HepG2 (cell line): Measurements from ENCODE around the gene LY6G5B. TPM values are rescaled to one million over a fixed set of nuclear protein-coding genes. Genes with fewer than 3 reads are reported as not detected.
A peak's percentile ranks its signal among the peaks of the same experiment; 100 is the strongest.

Experiments
- ATAC-seq: fragments of 200-7000 bp; cut with Tn5 transposase; 3 replicates; pipeline ENCODE4 v1.9.1; 2020; ENCODE audit warnings: mild to moderate bottlenecking, moderate library complexity
- BruUV-seq: library from RNA; stranded (reverse); fragments of 400-500 nt; replicated peaks from 2 replicates; lab custom pipeline; 2021; lab: Mats Ljungman, UMichigan
- CTCF ChIA-PET: fragments of 300-600 bp; formaldehyde crosslinking; extraction: SDS; loops from one replicate; lab custom pipeline; 2021; ENCODE audit warnings: low total read pairs, inconsistent platforms, low intra/inter-chr PET ratio; lab: Yijun Ruan, JAX
- POLR2A ChIA-PET: fragments of 350-600 bp; sonication (Branson Sonifier 250); formaldehyde crosslinking; loops from one replicate; lab custom pipeline; 2020; ENCODE audit warnings: antibody characterized with exemption, inconsistent platforms; lab: Yijun Ruan, JAX
- DNase-seq: peaks from one replicate; pipeline ENCODE4 v3.0.0-alpha.2; 2015; ENCODE audit warnings: low spot score
- FAIRE-seq: peaks from 3 replicates; lab custom pipeline; 2011; peaks lifted over from hg19 to GRCh38; lab: Jason Lieb, UNC
- H2AFZ ChIP-seq: one replicate; pipeline ENCODE4 v1.6.1; 2011; ENCODE audit warnings: low read length, inconsistent platforms
- H3K27ac ChIP-seq: fragments of 300-600 bp; 3 replicates; pipeline ENCODE4 v1.8.0; 2011; ENCODE audit warnings: mixed run types, mild to moderate bottlenecking, mixed read lengths, low read length, inconsistent platforms; ENCODE audit not compliant: insufficient read depth; ENCODE audit errors: extremely low read length
- H3K27me3 ChIP-seq, 2 experiments: fragments of 200-600 bp in 1 of 2; 2 replicates in 1 of 2; 3 replicates in 1 of 2; pipeline versions ENCODE4 v1.6.0 to v1.8.0; 2011; ENCODE audit warnings: low read length in 2 of 2, mild to moderate bottlenecking in 2 of 2, moderate library complexity in 2 of 2, inconsistent platforms in 1 of 2; ENCODE audit not compliant: insufficient read depth in 2 of 2, control insufficient read depth in 1 of 2
- H3K36me3 ChIP-seq, 2 experiments: fragments of 200-600 bp in 1 of 2; replicated peaks in 1 of 2; 2 replicates in 1 of 2; 3 replicates in 1 of 2; pipeline versions ENCODE4 v1.5.1 to v1.8.0; 2011; ENCODE audit warnings: low read length in 2 of 2, inconsistent platforms in 1 of 2; ENCODE audit not compliant: insufficient read depth in 2 of 2, control insufficient read depth in 1 of 2
- H3K4me1 ChIP-seq: 2 replicates; pipeline ENCODE4 v1.5.1; 2012; ENCODE audit warnings: low read length, inconsistent platforms; ENCODE audit not compliant: insufficient read depth
- H3K4me2 ChIP-seq: 2 replicates; pipeline ENCODE4 v1.6.0; 2011; ENCODE audit warnings: low read depth, low read length, inconsistent platforms
- H3K4me3 ChIP-seq, 3 experiments: fragments of 200-600 bp in 1 of 3; sonication (generic), shearing (Covaris generic) in 1 of 3; replicated peaks in 1 of 3; 2 replicates each; pipeline ENCODE4 v1.5.1; 2011 to 2016; ENCODE audit warnings: low read length in 3 of 3, inconsistent platforms in 2 of 3, low read depth in 2 of 3, mild to moderate bottlenecking in 2 of 3, control low read depth in 1 of 3, mixed read lengths in 1 of 3; ENCODE audit not compliant: insufficient read depth in 1 of 3
- H3K79me2 ChIP-seq: one replicate; pipeline ENCODE4 v1.6.1; 2011; ENCODE audit warnings: low read length, inconsistent platforms; ENCODE audit not compliant: insufficient read depth
- H3K9ac ChIP-seq: 2 replicates; pipeline ENCODE4 v1.6.0; 2011; ENCODE audit warnings: mild to moderate bottlenecking, low read depth, low read length, inconsistent platforms; ENCODE audit not compliant: insufficient read depth
- H3K9me3 ChIP-seq: 2 replicates; pipeline ENCODE4 v1.5.1; 2012; ENCODE audit warnings: mild to moderate bottlenecking, low read length
- H4K20me1 ChIP-seq: 2 replicates; pipeline ENCODE4 v1.6.0; 2011; ENCODE audit warnings: inconsistent platforms, mild to moderate bottlenecking, low read length, moderate library complexity; ENCODE audit not compliant: insufficient read depth
- HES4 ChIP-seq: sonication (generic); formaldehyde crosslinking; IDR thresholded peaks from 2 replicates; pipeline ENCODE4 v1.9.0; 2021; ENCODE audit warnings: mild to moderate bottlenecking, missing genetic modification reagents, borderline replicate concordance
- KLF9 ChIP-seq: IDR thresholded peaks from 2 replicates; pipeline ENCODE4 v1.6.1; 2016; ENCODE audit warnings: low read depth
- MED1 ChIP-seq: sonication (generic); formaldehyde crosslinking; IDR thresholded peaks from 2 replicates; pipeline ENCODE4 v1.4.0; 2020; ENCODE audit warnings: missing genetic modification reagents
- MTA1 ChIP-seq: sonication (generic); formaldehyde crosslinking; IDR thresholded peaks from 2 replicates; pipeline ENCODE4 v1.4.0; 2020; ENCODE audit warnings: missing genetic modification reagents, mild to moderate bottlenecking, borderline replicate concordance
- MZF1 ChIP-seq: sonication (generic); formaldehyde crosslinking; IDR thresholded peaks from 2 replicates; pipeline ENCODE4 v1.8.1; 2023; ENCODE audit warnings: mild to moderate bottlenecking, missing genetic modification reagents, borderline replicate concordance
- PAF1 ChIP-seq: IDR thresholded peaks from 2 replicates; pipeline ENCODE4 v1.6.1; 2016; ENCODE audit warnings: missing genetic modification reagents, missing compliant biosample characterization
- PCBP2 ChIP-seq: fragments of 200-400 bp; formaldehyde crosslinking; optimal IDR thresholded peaks from 2 replicates; pipeline ENCODE3; 2018; ENCODE audit warnings: low read length, low read depth; ENCODE audit not compliant: poor library complexity, severe bottlenecking
- PITX1 ChIP-seq: sonication (generic); formaldehyde crosslinking; IDR thresholded peaks from 2 replicates; pipeline ENCODE4 v1.5.1; 2020; ENCODE audit warnings: mild to moderate bottlenecking, missing genetic modification reagents
- POLR2A ChIP-seq, 2 experiments: IDR thresholded peaks; 2 replicates each; pipeline ENCODE4 v1.6.1; 2011; ENCODE audit warnings: low read depth in 2 of 2, low read length in 2 of 2, mild to moderate bottlenecking in 1 of 2, moderate library complexity in 1 of 2; ENCODE audit not compliant: insufficient read depth in 1 of 2
- RBFOX2 ChIP-seq: fragments of 200-400 bp; formaldehyde crosslinking; IDR thresholded peaks from 2 replicates; pipeline ENCODE4 v1.6.1; 2017; ENCODE audit warnings: low read depth, mild to moderate bottlenecking, low read length
- REXO4 ChIP-seq: sonication (generic); formaldehyde crosslinking; IDR thresholded peaks from 2 replicates; pipeline ENCODE4 v1.8.0; 2022; ENCODE audit warnings: missing genetic modification reagents, mild to moderate bottlenecking, borderline replicate concordance
- SMYD3 ChIP-seq: sonication (generic); formaldehyde crosslinking; IDR thresholded peaks from 2 replicates; pipeline ENCODE4 v1.8.1; 2023; ENCODE audit warnings: mild to moderate bottlenecking, missing genetic modification reagents
- STAT5B ChIP-seq: sonication (generic); formaldehyde crosslinking; IDR thresholded peaks from 2 replicates; pipeline ENCODE4 v1.4.0; 2020; ENCODE audit warnings: missing genetic modification reagents
- THAP11 ChIP-seq: IDR thresholded peaks from 2 replicates; pipeline ENCODE4 v1.6.1; 2016; ENCODE audit warnings: missing biosample characterization, missing genetic modification reagents
- ZBTB20 ChIP-seq: sonication (generic); formaldehyde crosslinking; IDR thresholded peaks from 2 replicates; pipeline ENCODE4 v1.8.1; 2023; ENCODE audit warnings: missing genetic modification reagents, low read depth, mild to moderate bottlenecking, borderline replicate concordance
- ZNF263 ChIP-seq: sonication (generic); formaldehyde crosslinking; IDR thresholded peaks from 2 replicates; pipeline ENCODE4 v1.4.0; 2020; ENCODE audit warnings: missing genetic modification reagents
- ZNF354B ChIP-seq: sonication (generic); formaldehyde crosslinking; IDR thresholded peaks from 2 replicates; pipeline ENCODE4 v1.8.0; 2022; ENCODE audit warnings: mild to moderate bottlenecking, missing genetic modification reagents
- ZNF574 ChIP-seq: sonication (generic); formaldehyde crosslinking; IDR thresholded peaks from 2 replicates; pipeline ENCODE4 v1.4.0; 2020; ENCODE audit warnings: missing genetic modification reagents
- ZNF773 ChIP-seq: sonication (generic); formaldehyde crosslinking; IDR thresholded peaks from 2 replicates; pipeline ENCODE4 v1.4.0; 2020; ENCODE audit warnings: missing genetic modification reagents, borderline replicate concordance
- WGBS: methylation state at CpG from one replicate; pipeline ENCODE4 v1.1.6; 2017; ENCODE audit warnings: low lambda C conversion rate; 5-methylcytosine and 5-hydroxymethylcytosine counted together
- in situ Hi-C: cut with HindIII; loops from 2 replicates; pipeline ENCODE4 v1.10.0; 2017; ENCODE audit warnings: low pct_unique_long_range_greater_than_20kb; ENCODE audit not compliant: extremely low pct_ligation_motif_present
- intact Hi-C: fragments of 100-400 bp; cut with micrococcal nuclease; formaldehyde crosslinking; loops from one replicate; pipeline ENCODE4 v1.10.0; 2022; ENCODE audit not compliant: unreplicated experiment
- polyA plus RNA-seq, 8 experiments: library from polyadenylated mRNA; depleted of rRNA in 3 of 8; stranded (reverse) in 7 of 8; unstranded in 1 of 8; fragments of >200 nt; fragmentation: Illumina TruSeq in 4 of 8; extraction: Trizol in 4 of 8; gene quantifications; 2 replicates each; pipeline versions ENCODE4 v1.2.1 to v1.2.3, GENCODE V29; 2011 to 2016; ENCODE audit warnings: low read depth in 4 of 8, missing spikeins in 1 of 8, mixed read lengths in 1 of 8; ENCODE audit not compliant: insufficient read depth in 1 of 8
- total RNA-seq, 5 experiments: library from RNA; depleted of rRNA; stranded (reverse); fragments of >200 nt; fragmentation: Illumina TruSeq; extraction: Trizol; gene quantifications; 2 replicates each; pipeline ENCODE4 v1.2.3, GENCODE V29; 2016; ENCODE audit warnings: low read depth in 1 of 5
- TF ChIP-seq, protein P1 (sequence below): sonication (generic); formaldehyde crosslinking; IDR thresholded peaks from 2 replicates; pipeline ENCODE4 v1.5.0; 2020; ENCODE audit warnings: mild to moderate bottlenecking, missing genetic modification reagents

LY6G5B gene
- total and polyA plus RNA-seq, 2 of the 13 experiments (the other 11 are each of a cell fraction or from before 2014, with no cell fraction given), result 7.8 to 15.7 TPM

DNA sequence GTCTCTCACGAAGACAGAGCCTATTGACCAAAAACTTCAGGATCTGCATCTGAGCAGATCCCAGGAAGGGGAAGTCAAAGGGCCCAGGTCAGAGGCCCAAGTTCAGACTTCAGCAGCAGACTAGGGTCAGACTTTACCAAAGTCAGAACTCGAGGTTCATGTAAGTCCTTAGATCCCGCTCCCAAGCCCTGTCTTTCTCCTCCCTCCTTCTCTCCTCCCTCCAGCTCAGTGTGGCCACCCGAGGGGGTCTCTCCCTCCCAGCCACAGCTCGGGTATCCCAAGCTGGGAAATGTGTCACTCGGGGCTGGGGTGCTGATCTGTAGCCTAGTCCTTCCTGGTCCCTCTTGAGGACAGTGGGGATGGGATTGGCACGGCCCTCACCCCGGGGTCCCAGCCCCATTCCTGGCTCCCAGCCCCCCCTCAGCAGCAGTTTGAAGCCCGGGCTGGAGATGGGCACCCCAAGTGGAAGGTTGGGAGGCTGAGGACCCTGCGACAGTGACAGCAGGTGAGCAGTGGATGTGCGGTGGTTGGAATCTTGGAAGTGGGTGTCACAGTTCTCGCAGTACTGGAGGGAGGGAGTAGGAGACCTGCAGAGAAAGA lies 7.6 kb upstream of the LY6G5B start:
- in situ Hi-C loops, result no loop called here
- no peak for FAIRE-seq
- TF ChIP-seq MTA1 (CRISPR knock-in tag) (no peak), MZF1 (CRISPR knock-in tag) (0 out of 2 replicates have a peak, but pooled peaks have one; percentile 52), HES4 (CRISPR knock-in tag) (0 out of 2 replicates have a peak, but pooled peaks have one; percentile 1), ZNF574 (peak; percentile 26; the same call in 1 of the 2 replicates), PAF1 (CRISPR knock-in tag) (peak; percentile 13; the same call in 1 of the 2 replicates), ZNF263 (CRISPR knock-in tag) (0 out of 2 replicates have a peak, but pooled peaks have one; percentile 18), KLF9 (no peak), REXO4 (CRISPR knock-in tag) (no peak), THAP11 (CRISPR knock-in tag) (no peak), PCBP2 (no peak), PITX1 (CRISPR knock-in tag) (0 out of 2 replicates have a peak, but pooled peaks have one; percentile 22), MED1 (CRISPR knock-in tag) (peak; percentile 21; the same call in 1 of the 2 replicates), SMYD3 (CRISPR knock-in tag) (0 out of 2 replicates have a peak, but pooled peaks have one; percentile 19), ZNF773 (no peak), ZNF354B (CRISPR knock-in tag) (0 out of 2 replicates have a peak, but pooled peaks have one; percentile 56), ZBTB20 (CRISPR knock-in tag) (0 out of 2 replicates have a peak, but pooled peaks have one; percentile 26), STAT5B (CRISPR knock-in tag) (no peak), RBFOX2 (peak; percentile 54; the same call in 1 of the 2 replicates), POLR2A (IDR thresholded peaks at IDR 0.05; ENCODE audit: insufficient read depth in 1 of 2, low read depth in 2 of 2, low read length in 2 of 2) (0 out of 4 replicates have a peak, but pooled peaks of 1 of the 2 experiments have one; percentile 0)
- TF ChIP-seq, protein P1, sequence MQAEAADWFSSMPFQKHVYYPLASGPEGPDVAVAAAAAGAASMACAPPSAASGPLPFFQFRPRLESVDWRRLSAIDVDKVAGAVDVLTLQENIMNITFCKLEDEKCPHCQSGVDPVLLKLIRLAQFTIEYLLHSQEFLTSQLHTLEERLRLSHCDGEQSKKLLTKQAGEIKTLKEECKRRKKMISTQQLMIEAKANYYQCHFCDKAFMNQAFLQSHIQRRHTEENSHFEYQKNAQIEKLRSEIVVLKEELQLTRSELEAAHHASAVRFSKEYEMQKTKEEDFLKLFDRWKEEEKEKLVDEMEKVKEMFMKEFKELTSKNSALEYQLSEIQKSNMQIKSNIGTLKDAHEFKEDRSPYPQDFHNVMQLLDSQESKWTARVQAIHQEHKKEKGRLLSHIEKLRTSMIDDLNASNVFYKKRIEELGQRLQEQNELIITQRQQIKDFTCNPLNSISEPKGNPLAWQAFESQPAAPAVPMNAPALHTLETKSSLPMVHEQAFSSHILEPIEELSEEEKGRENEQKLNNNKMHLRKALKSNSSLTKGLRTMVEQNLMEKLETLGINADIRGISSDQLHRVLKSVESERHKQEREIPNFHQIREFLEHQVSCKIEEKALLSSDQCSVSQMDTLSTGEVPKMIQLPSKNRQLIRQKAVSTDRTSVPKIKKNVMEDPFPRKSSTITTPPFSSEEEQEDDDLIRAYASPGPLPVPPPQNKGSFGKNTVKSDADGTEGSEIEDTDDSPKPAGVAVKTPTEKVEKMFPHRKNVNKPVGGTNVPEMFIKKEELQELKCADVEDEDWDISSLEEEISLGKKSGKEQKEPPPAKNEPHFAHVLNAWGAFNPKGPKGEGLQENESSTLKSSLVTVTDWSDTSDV (CRISPR knock-in tag), result 0 out of 2 replicates have a peak, but pooled peaks have one; percentile 59

More for the DNA sequence above, 7.6 kb upstream of the LY6G5B start:
- H3K4me1 ChIP-seq, result peaks cover 77% of the 10 kb centered on the region
- peaks cover 66% of the 10 kb centered on the region for H3K79me2 ChIP-seq
- H3K27me3 ChIP-seq, result no peaks in the 10 kb centered on the region; a peak in 1 of 5 replicates
- peaks cover 10 to 24% of the 10 kb centered on the region in 2 experiments for H3K36me3 ChIP-seq
- intact Hi-C loops, result no loop called here
- H4K20me1 ChIP-seq, result peaks cover 18% of the 10 kb centered on the region; the same call in 1 of the 2 replicates
- H3K9me3 ChIP-seq, result no peaks in the 10 kb centered on the region
- no peak overlapping the region for H3K4me3 ChIP-seq
- POLR2A ChIA-PET, result interaction anchor here (1.1 to 7.4 kb wide), 7 partner anchors 8 to 104 kb away, joined by 3 to 438 read pairs (median 23); partner anchors contain the start of genes ABHD16A, APOM, BAG6 and CLIC1
- H3K27ac ChIP-seq, result peak overlapping the region; percentile 15
- CTCF ChIA-PET, result no interaction called here
- DNase-seq (no peak), ATAC-seq (no peak)
- 92% methylated on average over 12 of the region's 12 CpGs for WGBS
- no TSS peak for BruUV-seq
- no peak overlapping the region for H3K9ac ChIP-seq
- H3K4me2 ChIP-seq, result peak overlapping the region; percentile 94; the same call in 1 of the 2 replicates
- H2AFZ ChIP-seq, result no peak overlapping the region
